ENCODE data around the gene KLHL29.

- TF ChIP-seq CTCF (conservative IDR thresholded peaks at IDR 0.05; ENCODE audit: low read length) (no peak), EZH2phosphoT487 (IDR thresholded peaks at IDR 0.05; ENCODE audit: borderline replicate concordance) (no peak)
Observed at GRCh38 chr2:23363268-23363667, 21.7 kb upstream of the KLHL29 start.

Measured in Loucy (cell line).